SIG-M5 (cell line): Measurements from ENCODE around the gene PDE9A.
"Not testable (repeated sequence)": the region's sequence is repeated elsewhere in the genome, so short reads cannot be mapped to it uniquely, and the experiment has no call there.

Source experiments
- DNase-seq: peaks from one replicate; lab custom pipeline; 2025; lab: John Stamatoyannopoulos, UW

Gene PDE9A

DNA sequence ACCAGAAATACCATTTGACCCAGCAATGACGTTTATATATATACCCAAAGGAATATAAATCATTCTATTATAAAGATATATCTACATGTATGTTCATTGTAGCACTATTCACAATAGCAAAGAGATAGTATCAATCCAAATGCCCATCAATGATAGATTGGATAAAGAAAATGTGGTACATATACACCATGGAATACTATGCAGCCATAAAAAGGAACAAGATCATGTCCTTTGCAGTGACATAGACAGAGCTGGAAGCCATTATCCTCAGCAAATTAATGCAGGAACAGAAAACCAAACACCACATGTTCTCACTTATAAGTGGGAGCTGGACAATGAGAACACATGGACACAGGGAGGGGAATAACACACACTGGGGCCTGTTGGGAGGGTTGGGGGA, 55.5 kb downstream of the PDE9A start:
- not testable (repeated sequence) for DNase-seq

DNA sequence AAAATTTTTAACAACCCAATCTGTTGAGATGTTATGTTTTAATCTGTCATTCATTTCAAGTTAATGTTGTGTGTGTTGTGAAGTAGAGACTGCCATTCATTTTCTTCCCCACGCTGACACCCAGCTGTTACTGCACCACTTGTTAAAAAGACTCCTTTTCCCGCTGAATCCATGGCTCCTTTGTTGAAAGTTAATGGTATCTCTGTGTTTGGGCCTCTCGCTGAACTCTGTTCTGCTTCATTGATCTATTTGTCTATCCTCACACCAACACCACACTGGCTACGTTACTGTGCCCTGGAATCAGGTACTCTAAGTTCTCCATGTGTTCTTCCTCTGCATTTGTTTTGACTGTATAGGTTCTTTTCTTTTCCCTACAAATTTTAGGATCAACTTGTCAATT, 58.2 kb downstream of the PDE9A start:
- DNase-seq: no peak

DNA sequence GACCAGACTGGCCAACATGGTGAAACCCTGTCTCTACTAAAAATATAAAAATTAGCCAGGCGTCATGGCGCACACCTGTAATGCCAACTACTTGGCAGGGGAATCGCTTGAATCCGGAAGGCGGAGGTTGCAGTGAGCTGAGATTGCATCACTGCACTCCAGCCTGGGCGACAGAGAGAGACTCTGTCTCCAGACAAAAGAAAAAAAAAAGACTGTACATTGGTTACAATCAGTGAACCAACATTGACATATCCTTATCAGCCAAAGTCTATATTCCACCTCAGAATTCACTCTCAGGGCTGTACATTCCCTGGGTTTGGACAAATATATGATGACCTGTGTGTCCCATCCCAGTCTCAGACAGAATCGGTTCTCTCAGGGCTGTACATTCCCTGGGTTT, 62.0 kb downstream of the PDE9A start:
- not testable (repeated sequence) for DNase-seq

DNA sequence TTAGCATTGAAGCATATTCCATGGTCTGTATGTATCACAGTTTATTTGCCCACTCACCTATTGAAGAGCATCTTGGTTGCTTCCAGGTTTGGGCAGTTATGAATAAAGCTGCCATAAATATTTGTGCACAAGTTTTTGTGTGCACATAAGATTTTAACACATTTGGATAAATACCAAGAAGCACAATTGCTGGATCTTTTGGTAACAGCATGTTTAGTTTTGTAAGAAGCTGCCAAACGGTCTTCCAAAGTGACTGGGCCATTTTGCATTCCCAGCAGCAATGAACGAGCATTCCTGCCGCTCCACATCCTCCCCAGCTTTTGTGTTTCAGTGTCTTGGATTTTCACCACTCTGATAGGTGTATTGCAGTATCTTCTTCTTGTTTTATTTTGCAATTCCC, 62.7 kb downstream of the PDE9A start:
- no peak for DNase-seq

DNA sequence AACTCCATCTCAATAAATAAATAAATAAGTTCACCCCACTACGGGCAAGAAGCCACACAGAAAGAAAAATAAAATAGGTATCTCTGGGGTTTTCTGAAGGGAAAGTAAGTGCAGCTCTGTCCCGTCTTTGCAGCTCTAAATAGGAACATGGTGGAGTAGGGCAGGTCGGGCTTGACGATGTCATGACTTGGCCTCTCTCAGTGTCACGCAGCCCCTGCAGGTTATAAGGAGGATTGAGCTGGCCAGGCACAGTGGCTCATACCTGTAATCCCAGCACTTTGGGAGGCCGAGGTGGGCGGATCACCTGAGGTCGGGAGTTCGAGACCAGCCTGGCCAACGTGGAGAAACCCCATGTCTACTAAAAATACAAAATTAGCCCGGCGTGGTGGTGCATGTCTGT, 67.1 kb downstream of the PDE9A start:
- not testable (repeated sequence) for DNase-seq

DNA sequence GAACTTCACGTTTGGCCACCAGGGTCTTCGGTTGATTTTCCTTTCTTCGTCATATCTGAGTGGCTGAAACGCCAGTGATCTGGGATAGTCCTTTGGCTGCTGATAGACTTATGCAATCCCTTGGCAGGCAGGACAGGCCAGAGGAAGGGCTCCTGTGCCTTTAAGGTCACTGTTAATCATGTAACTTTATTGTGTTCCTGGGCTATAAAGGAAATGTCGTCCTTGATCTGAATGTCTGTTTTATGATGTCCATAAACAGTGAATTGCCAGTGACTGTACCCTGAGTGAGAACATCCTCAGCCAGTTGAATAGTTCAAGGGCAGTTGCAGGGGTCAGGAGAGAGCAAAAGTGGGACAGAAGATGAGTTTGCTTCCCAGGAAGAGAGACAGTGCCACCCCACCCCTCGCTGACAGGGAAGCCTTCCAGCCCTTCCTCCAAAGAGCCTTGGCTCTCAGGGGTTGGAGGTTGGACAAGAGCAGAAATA, 68.0 kb downstream of the PDE9A start:
- DNase-seq: no peak

DNA sequence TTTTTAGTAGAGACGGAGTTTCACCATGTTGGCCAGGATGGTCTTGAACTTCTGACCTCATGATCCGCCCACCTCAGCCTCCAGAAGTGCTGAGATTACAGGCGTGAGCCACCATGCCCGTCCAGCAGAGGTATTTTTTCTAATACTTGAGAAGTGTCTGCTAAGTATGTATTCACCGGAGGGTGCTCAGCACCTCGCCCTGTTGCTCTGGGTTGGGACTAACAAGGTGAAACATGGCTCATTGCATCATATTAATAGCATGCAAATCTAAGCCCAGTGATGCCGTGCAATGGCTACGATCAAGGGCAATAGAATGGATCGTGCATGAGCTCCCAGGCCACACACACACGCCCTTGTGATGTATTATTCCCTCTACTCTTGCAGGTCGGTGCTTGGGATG, 68.7 kb downstream of the PDE9A start:
- DNase-seq: no peak

DNA sequence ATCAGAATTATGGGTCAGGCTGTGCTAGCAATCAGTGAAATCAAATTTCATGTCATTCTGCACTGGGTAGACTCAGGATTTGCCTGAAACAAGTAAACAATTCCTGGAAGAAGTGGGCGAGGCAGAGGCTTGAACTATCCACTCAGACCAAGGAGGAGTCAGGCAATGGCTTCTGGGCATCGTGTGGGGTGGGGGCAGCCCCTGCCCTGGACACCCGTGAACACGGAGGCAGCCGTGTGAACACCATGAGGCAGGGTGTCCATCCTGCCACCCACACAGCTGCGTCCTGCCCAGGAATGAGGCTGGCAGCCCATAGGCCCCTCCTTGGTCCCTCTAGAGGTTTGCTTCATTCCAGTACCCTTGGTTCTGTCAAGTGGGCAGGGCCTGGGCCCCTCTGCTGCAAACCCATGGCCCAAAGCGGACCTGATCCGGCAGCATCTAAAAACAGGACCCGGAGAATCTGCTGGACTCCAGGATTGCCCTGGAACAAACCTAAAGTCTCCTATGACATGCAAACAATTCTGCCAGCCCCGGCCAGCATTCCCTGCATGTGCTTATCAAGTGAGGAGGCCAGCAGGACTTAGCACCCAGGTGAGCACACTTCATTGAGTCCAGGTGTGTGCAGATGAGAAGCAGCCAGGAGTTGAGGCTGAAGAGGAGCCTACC, 69.5 kb downstream of the PDE9A start:
- DNase-seq: no peak

DNA sequence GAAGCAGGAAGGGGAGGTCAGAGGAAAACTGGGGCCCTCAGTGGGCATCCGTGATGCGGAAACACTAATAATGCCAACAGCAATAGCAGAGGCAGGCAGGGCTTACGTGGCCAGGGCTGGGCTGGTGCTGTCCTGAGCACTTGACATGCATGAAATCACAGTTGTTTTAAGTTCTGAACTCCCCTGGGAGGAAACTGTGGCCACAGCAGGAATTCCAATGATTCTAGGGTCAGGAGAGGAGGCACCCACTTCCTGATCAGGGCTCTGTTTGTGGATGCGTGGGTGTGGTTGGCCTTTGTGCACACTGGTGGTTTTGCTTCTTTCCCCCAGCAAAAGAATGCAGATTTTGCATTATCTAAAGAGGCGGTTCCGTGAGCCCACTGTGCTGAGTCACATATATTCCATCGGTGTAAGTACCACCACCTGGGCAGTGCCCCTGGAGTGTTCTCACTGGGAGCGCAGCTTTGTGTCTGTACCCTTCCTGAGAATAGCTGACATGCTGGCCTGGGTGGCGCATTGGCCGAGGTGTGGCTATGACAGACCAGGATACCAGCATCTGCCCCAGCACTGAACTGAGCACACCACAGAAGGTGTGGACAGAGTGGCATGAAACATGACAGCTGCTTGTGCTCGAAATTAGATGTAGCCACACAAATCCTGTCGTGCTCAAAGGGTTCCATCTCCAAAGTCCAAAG, 71.0 kb downstream of the PDE9A start:
- no peak for DNase-seq

DNA sequence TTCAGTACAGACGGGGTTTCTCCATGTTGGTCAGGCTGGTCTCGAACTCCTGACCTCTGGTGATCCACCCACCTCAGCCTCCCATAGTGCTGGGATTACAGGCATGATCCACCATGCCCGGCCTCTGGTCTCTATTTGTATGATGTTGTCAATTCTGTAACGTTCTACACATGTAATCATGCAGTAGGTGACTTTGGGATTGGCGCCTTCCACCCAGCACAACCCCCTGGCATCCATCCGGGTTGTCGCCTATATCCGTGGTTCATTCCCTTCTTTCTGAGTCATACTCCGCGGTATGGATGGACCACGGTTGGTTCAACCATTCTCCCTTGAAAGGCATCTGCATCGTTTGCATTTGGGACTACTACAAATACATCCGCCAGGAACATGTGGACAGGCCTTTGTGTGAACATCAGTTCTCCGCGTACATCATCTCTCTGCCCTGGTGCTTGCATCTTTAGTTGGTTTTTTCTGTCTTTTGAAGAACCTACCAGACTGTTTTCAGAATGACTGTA, 72.1 kb downstream of the PDE9A start:
- no peak for DNase-seq

DNA sequence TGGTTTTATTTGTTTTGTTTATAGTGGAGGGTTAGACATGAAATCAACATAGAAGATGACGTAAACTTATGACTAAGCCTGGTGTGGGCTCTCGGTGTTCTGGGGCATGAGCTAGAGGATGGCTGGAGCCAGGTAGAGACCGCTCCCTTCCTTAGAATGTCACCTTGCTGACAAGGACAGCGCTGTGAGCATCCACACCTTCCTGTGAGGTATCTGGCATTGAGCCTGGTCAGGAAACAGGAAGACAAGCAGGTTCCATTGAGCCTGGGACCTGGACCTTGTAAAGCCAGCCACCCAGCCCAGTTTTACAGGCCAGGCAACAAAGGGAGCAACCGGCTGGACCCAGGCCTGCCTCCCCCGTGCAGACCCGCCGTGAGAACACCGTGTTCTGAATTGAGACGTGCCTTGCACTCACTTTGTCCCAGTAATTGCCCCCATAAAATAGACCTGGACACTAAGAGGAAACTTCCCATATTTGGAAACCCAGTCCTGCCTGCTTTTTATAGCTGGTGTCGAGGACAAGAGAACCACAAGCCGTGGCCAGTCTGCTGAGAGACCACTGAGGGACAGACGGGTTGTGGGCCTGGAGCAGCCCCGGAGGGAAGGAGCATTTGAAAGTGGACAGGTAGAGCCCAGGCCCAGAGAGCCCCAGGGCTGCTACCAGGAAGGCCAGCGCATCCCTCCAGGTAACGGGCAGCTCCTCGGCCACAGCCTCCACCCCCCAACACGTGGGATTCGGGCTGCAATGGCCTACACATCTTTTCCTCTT, 78.0 kb downstream of the PDE9A start:
- no peak for DNase-seq

DNA sequence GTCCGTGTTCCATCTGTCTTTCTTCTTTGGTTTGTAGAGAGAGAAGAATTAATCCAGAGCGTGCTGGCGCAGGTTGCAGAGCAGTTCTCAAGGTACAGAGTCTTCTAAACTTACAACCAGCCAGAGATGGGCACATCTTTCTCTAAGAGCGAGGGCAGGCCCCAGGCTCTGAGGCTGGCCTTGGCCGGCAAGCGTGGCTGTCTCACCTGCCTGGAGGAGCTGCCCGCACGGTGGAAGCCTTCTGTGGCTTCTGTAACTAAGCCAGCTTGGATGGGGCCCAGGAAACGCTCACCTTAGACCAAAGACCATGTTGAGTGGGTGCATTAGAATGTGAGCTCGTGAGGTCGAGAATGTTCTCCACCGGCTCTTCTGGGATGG, 78.6 kb downstream of the PDE9A start:
- no peak for DNase-seq

DNA sequence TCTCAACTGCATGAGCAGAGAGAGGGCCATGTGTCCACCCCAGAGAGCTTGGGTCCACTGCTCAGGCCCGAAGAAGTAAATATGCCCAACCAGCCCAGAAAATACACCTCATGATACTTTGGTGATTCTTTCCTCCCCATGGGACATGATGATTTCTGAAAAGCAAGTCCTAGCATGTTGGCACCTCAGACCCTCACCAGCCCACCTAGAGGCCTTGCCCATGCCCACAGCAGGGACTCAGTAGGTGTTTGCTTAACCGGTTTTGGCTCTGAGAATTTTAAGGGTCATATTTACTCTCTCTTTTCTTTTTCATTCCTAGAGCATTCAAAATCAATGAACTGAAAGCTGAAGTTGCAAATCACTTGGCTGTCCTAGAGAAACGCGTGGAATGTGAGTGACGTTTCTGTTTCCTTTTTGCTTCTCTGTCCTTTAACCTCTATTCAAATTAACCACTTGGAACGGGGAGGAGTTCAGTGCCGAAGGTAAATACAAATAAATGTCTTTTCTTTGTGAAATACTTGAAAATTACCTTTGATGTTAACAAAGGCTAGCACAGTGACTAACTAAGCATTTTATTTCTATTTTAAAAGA, 79.7 kb downstream of the PDE9A start:
- no peak for DNase-seq

DNA sequence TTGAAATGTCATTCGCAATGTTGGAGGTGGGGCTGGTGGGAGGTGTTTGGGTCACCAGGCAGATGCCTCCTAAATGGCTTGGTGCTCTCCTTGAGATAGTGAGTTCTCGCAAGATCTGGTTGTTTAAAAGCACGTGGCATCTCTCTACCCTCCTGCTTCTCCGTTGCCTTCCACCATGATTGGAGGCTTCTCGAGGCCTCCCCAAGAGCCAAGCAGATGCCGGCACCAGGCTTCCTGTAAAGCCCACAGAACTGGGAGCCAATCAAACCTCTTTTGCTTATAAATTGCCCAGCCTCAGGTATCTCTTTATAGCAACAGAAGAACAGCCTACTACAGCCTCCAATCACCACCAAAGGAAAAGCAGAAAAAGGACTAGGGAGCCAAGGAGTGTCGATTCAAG, 80.5 kb downstream of the PDE9A start:
- no peak for DNase-seq

DNA sequence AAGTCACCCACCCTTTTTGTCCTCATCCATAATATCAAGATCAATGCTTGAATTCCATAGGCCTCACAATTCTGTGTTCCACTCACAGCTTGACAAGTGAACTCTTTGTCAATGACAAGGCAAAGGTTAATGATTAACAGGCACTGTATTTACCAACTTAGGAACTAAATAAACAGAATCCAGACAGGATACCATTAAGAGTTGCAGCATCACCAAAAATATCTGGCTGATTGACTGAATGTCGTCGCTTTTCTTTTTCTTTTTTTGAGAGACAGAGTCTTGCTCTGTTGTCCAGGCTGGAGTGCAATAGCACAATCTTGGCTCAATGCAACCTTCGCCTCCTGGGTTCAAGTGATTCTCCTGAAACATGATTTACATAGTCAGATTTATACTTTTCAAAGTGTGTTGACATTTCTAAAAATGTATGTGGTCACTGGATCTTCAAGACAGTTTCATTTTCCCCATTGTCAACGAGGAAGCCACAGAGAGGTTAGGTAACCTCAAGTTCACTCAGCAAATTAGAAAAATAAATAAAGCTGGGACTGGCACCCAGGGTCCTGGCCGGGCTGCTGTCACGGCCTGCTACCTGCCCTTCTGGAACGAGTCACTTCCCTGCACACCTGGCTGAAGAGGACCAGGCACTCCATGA, 81.0 kb downstream of the PDE9A start:
- no peak for DNase-seq

DNA sequence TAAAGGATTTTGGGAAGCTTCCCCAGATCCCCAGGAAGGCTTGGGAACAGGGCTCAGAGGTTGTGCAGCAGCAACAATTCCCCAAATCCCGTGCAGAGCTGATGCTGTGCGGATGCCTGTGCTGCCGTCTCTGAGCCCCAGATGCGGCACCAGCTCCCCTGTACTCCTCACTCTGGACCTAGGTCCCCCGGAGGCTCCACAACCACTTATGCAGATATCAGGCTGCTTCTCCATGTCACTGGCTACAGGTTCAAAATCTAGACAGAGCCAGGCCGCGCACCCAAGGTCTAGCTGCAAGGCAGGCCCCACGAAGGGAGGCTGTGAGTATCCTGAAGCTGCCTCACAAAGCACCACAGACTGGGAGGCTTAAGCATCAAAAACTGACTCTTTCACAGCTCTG, 81.6 kb downstream of the PDE9A start:
- DNase-seq: no peak

DNA sequence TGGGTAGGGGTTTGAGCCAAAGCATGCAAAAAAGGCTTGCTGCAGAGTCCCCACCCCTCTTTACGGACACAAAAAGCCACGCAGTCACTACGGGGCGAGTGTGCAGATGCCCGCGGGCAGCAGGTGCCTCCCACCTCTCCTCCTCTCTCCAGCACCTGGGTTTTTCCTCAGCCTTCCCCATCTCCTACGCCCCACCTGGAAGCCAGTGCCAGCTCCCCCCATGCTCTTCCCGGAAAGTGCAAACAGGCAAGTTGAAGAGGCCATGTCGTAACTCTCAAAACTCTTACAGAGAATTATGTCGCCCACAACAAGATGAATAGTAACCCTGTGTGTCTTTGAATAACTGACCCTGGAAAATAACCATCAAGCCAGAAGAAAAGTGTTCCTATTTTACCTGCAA, 82.5 kb downstream of the PDE9A start:
- no peak for DNase-seq

DNA sequence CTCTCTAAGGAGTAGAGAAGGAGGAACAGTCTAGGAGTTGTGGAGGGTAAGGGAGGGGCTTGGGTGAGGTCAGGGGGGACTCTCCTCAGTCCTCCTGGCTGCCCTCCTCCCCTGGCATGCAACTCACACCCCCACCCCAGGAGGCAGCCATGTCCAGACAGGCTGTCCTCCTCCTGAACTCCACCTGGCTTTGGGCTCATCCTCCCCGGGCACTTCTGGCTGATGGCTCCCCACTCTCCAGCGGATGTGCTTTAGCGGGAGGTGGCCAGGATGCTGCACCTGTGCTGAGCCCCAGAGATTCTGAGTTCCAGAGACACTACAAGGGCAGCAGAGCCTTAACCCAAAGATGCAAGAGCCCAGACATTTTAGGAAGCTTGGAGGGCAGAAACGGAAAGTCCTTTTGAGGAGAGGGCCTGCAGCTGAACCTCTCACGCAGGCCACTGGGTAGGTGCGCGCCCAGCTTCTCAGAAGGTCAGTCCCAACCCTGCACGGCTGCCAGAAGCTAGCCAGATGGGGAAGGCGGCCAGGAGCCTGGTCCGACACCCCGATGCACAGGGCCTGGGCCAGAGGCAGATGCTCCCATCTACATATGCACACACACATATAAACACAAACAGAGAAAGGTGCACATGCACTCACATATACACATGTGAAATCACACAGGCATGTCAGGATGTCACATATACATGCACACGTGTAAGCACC, 83.4 kb downstream of the PDE9A start:
- DNase-seq: no peak

DNA sequence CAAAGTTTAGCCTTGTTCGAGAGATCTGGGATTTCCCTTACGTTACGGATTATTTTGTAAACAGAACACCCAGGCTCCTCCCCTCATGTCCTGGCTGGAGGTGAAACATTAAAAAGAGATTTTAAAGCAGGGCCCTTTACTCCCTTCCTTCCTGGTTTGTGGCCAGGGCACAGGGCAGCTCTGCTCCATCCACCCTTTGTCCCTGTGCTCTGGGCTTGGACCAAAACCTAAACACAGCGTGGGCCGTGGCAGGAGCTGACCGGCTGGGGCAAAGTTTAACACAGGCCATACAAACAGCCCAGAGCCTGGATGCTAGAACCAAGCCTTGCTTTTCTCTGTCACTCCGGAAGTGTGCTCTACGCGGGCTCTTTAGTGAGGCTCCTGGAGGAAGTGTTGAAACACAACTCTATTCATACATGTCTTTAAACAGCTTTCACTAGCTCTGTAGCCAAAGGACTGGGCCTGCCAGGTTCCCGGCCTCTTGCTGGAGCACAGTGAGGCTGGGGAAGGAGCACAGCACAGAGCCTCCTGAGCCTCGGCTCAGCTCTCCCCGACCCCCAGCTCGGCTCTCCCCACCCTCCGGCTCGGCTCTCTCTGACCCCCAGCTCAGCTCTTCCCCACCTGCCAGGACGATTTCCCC, 84.7 kb downstream of the PDE9A start:
- DNase-seq: peak; percentile 59

DNA sequence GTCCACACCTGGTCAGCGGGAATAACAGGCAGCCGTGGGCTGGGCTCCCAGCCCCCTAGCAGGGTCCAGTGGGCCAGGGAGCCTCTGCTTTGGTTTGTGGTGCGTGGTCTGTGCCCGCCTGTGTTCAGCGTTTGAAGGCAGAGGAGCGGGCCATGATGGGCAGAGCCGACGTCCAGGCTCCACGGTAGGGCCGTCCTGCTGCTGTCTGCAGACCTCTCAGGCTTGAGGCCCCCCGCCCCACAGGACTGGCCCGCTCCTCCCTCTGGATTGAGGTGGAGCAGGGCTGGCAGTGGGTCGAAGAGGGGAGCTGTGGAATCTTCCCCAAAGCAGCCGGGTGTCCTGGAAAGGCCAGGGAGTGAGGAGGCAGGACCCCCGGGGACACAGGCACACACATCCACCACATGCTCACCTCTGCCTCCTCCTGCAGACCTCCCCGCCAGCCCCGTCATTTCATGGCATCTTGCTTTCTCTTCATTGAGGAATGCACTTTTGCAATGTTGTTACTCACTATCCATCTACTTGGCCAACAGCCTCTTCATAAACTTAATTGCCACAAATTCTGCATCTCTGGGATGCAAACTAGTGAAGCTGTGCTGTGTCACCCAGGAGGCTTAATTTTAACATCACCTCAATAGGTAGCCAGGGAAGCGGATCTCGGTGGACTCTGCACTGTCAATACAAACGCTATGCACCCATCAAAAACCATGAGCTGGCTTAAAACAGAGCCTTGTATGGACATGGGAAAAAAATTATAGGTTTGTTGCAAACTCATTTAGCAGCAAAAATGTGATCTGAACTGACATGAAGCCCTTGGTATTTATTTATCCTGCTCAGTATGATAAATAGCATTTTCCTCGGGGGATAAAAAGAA, 85.9 kb downstream of the PDE9A start:
- no peak for DNase-seq
